Fibroblast of the conjunctiva (primary cell): ENCODE results near the gene AKAP7.

ENCODE experiments used
- DNase-seq: peaks from one replicate; pipeline ENCODE4 v3.0.0-alpha.2; 2010; ENCODE audit warnings: low read depth

AKAP7 gene

DNA sequence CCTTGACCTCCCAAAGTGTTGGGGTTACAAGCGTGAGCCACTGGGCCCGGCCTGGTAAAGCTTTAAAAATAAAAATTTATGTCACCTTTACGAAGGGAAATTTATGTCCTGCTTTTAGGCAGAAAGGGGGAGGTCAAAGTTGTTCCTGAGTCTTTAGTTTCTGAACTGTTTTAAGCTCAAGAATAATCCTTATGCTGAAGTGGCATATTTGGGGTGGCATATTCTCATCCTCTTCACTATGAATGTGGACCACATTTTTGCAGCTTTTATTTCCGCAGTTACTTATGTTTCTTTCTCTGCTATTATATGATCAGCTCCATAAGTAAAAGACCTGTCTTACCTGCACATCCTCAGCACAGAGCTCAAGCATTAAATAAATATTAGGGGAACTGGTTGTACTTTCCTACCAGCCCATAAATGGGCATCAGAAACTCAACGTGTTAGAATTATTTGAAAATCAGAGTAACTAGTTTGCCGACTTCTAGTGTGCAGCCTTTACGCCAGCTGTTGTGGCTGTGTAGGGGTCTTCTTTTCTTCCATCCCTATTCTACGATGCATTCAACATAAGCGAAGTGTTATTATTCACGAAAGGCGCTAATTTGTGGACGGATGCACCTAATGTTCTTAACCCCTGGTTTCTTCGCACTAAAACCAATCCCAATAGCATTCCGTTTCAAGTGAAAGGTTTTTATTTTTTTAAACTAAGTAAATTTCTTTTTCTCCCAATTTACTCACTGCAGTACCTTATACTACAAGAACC is 867 bp upstream of the AKAP7 start:
- no peak for DNase-seq

DNA sequence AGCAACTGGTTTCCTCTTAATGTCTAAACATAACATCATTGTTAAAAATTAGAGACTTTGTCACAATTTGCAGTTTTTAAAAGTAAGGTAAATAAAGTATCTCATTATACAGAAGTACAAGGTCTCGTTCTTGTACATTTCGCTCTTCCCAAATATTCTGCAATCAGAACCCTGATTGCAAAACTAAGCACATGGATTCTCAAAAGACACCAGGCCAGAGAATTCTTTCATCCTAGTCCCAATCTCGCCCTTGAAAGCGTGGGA is 355 bp upstream of the AKAP7 start:
- DNase-seq = peak; percentile 45

DNA sequence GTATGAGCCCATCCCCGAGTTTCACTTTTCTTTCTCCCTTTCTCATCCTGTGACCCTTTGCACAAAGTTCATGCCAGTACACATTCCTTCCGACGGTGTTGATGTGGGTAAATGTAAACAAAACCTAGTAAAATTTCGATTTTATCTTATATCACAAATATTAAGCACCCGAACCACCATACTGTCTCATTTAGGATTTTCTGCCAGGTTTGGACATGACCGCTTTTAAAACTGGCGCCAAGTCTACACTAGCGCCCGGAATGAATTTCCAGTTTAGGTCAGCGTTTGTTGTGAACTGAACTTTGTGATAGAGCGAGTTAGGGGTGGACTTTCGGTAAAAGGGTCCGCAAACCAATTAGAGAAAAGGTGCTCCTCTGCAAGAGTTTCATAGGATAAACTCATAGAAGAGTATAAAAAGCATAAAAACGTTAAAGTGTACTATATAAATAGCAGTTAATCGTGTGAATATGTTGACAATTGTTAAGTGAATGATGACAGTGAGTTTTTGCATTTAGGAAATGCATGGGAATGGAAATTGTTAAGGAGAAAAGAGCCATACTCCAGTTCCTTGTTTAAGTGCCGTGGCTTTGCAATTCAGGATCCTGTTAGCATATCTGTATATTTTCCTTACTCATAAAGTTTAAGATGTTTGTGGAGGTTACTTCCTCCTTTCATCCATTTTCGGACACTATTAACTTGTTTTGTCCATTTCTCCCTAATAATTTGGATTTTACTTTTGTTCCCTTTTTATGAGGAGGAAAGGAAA is 937 bp downstream of the AKAP7 start:
- peak; percentile 17 for DNase-seq

DNA sequence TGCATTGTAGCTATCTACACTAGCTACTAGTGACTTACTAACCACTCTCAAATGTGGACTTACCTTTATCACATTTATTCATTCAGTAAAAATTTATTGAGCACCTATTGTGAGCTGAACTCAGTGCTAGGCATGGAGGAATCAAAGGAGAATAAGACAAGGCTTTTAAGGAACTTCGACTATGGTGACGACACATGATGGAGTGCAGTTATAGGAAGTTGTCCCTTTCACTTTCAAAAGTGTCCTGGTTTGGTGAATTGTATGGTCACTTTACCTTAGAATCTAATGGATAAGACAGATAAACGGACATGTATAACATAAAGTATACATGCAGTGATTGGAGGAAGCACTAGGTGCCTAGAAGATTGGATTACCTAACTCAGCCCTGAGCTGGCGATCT is 4.3 kb downstream of the AKAP7 start:
- no peak for DNase-seq

DNA sequence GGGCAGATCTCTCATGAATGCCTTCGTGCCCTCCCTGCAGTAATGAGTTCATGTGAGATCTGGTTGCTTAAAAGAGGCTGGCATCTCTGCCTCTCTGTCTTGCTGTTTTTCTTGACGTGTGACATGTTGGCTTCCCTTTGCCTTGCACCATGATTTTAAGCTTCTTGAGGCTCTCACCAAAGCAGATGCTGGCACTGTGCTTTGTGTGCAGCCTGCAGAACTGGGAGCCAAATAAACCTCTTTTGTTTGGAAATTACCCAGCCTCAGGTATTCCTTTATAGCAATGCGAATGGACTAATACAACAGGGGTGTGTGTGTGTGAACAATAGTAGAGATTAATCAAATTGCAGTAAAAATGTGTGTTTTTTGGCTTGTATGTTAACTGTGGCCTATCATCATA is 8.1 kb downstream of the AKAP7 start:
- DNase-seq = no peak

GRCh38 chr6:131146865-131147264 is 11.6 kb downstream of the AKAP7 start:
- no peak for DNase-seq

- no peak for DNase-seq
Measured at GRCh38 chr6:131156411-131156810, 21.1 kb downstream of the AKAP7 start.

- peak; percentile 18 for DNase-seq
Measured at GRCh38 chr6:131159578-131159977, 24.3 kb downstream of the AKAP7 start.

GRCh38 chr6:131160254-131160758 is 25.0 kb downstream of the AKAP7 start:
- no peak for DNase-seq

DNA sequence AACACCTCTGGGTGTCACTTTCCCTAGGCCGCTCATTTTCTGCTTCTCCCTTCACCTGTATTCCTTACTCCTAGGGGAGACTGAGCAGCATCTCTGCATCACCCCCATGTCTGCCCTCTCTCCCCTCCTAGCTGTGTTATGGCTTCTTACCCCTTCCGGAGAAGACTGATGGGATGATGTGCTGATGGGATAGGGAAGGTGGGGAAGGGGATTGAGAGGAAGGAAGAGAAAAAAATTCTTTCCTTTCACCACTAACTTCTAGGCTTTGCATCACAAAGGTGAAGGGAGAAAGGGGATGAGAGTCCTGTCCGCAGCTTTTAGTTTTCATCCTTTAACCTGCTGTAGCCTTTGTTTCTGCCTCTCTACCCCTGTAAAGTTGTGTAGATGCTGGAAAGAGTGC is 26.7 kb downstream of the AKAP7 start:
- DNase-seq = no peak

DNA sequence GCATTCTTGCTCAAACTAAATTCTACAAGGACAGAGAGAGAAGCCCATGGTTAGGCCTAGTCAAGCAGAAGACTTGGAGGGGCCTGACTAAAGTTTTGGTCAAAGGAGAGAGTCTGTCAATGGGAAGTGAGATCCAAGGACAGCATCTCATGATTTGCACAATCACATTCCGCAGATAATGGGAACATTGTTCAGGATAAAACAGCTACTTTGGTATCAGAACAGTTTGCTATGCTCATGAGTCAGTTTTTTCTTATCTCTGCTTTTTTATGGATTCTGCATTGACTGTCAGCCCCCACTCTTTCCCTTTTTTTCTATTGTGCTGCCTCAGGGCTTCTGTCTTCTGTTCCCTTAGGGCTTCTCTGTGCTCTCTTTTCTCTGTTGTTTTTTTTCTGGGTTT is 28.6 kb downstream of the AKAP7 start:
- no peak for DNase-seq

- DNase-seq = no peak
Measured at GRCh38 chr6:131164506-131164905, 29.2 kb downstream of the AKAP7 start.

DNA sequence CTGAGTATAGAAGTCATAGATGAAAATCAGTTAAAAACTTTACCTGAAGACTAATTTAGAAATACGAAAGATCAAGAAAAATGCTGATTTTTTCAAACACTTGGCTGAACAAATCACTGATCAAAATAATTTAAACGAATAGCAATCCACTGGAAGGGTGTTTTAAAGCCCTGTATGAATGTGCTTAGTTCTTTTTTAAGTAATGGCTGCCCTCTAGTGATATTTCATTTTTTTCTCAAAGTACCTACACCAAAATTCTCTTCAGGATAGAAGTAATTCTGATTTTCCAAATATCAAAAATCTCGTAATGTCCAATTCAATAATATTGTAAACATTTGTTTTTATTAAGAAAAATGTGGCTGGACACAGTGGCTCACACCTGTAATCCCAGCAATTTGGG is 32.5 kb downstream of the AKAP7 start:
- DNase-seq = no peak

DNA sequence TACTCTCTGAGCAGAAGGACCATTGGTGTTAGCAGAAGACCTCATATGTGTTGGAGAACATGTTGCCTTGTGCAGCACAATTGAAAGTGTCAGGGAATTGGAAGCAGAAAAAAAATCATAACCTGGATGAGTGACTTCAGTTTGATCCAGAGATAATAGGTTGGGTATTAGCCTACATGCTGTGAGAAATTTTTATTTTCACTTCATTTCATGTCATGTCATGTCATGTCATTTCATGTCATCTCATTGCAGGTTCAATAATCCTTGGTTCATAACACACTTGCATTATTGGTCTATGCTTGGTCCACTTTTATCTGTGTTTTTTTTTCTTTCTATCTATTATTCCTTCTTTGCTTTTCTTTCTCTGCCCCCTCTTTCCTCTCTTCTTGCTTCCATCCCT is 34.3 kb downstream of the AKAP7 start:
- no peak for DNase-seq

DNA sequence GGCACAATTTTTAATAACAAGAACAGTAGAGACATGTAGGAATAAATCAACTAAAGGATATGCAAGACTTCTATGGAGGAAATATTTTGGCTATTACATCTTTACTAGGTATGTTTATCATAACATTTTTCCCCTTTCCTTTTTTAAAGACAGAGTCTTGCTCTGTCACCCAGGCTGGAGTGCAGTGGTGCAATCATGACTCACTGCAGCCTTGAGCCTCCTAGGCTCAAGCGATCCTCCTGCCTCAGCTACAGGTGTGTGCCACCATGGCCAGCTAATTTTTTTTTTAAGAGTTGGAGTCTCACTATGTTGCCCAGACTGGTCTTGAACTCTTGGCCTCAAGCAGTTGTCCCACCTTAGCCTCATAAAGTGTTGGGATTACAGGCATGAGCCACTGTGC is 37.0 kb downstream of the AKAP7 start:
- no peak for DNase-seq

DNA sequence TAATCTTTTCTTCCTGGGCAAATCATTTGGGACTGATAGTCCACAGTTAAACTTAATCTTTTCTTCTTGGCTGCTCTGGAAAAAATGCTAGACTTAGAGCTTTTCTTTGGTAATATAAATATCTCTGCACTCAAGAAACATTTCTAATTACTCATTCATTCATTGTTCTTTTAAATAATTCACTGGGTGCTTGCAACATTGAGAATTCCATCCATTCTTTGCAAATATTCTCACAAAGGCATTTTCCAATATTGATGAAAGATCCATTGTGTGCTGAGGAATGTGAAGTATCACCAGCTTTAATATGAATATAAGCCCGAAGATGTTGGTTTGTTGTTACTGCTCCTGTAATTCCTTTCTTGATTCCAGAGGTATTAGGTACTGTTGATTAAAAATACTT is 38.4 kb downstream of the AKAP7 start:
- DNase-seq = no peak

DNA sequence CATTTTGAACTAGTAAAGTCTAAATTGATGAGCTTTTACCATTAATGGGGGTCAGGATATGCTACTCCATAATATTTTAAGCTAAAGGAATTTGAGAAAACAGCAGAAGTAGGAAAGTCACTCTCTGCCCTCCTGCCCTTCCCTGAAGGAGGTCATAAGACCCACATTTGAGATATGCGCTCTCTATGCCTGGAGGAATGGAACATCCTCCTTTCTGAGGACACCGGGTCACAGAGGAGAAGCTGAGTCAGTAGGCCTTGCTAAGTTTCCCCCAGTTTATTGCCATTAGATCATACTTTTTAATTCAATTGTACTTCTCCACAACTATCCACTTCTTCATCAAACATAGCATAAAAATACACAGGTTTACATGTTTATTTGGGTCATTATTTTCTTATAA is 40.3 kb downstream of the AKAP7 start:
- DNase-seq = no peak

- no peak for DNase-seq
Measured at GRCh38 chr6:131177996-131178395, 42.7 kb downstream of the AKAP7 start.

DNA sequence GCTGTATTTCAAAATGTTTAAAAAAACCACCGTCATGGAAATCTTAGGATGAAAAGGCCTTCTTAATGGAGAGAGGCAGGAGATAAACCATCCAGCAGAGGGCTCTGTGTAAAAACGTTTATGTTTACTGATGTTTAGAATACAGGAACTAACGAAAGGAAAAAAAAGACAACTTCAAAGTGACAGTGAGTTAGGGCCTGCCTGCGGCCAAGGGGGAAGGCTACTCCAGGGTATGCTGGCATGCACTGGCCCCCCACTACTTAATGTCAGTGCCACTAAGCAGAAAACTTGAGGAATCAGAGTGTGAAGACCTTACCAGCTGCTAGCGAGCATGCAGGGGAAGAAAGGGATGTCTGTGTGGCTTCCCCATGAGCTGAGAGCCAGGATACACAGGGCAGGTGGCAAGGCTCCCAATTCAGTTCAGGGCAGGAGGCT is 47.7 kb downstream of the AKAP7 start:
- DNase-seq = peak; percentile 10

DNA sequence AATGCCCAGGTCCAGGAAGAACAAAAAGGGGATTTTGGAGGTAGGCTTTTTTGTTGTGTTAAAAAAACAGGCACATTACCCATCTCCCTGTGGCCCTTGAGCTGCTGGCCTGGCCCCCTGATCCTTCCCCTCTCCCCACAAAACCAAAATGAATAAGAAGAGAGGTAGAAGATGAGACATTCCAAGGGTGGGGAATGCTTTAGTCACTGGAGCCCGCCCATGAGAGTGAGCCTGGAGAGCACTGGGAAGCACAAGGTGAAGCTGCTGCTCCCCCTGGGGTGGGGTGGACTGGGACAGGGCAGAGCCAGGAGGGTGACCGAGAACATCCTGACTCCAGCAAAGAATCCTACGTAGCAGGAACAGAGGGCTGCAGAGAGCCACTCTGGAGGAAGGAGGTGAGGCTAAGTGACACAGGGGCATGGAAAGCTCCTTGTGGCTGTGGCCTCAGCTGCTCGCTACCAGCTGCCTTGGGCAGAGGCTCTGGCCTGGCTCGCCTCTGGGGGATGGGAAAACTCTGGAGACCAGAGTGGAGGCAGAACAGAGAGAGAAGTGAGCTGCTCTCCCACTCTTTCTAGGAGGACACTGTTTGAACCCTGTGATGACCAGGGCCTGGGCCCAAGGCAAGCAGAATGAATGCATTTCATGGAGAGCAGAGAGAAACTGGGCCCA is 48.3 kb downstream of the AKAP7 start:
- DNase-seq = no peak

DNA sequence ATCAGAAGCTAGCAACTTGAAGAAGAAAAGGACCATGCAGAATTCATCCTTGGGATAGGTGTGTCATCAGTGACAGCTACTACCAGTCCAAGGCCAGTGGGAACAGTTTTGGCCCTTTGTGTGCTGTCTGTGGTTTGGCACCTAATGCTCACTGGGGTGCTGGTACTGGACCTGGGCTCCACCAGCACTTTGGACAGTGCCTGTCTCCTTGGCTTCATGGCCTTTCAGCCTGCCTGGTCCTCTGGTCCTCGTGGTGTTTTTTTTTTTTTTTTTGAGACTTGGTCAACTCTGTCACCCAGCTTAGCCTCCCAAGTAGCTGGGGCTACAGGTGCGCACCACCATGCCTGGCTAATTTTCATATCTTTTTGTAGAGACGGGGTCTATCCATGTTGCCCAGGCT is 56.3 kb downstream of the AKAP7 start:
- no peak for DNase-seq

DNA sequence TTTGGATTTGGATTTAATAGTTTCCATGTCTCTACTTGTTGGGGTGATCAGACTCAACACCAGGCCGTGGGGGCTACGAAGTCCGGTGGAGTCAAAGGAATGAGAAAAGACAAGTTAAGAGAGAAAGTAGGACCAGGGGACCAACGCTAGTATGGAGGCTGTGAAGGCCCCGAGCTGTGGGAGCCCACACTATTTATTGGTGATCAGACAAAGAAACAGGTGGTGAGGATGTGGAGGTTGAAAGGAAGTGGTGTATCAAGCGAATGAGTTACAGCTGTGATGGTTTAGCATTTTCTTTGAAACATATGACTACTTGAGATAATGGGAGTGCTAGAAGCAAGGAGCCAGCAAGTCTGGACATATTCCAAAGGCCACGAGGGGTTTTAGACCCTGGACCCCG is 62.4 kb downstream of the AKAP7 start:
- no peak for DNase-seq

- peak; percentile 46 for DNase-seq
Measured at GRCh38 chr6:131199568-131200272, 64.5 kb downstream of the AKAP7 start.
